ENCODE measurements around the gene B3GNT3.
A peak's percentile ranks its signal among the peaks of the same experiment; 100 is the strongest.

Gene B3GNT3

GRCh38 chr19:17751912-17752273 lies 43.0 kb upstream of the B3GNT3 start:
- in situ Hi-C loops (cut with MboI; ENCODE audit: low pct_unique_long_range_greater_than_20kb, low sequenced_read_pairs, unreplicated experiment): no loop called here
- no peak for TF ChIP-seq CTCF (IDR thresholded peaks at IDR 0.05; ENCODE audit: extremely low read depth, insufficient read depth, missing control alignments)
- DNase-seq (ENCODE audit: low spot score): no peak

- no peak for DNase-seq (ENCODE audit: low spot score)
- in situ Hi-C loops (cut with MboI; ENCODE audit: low pct_unique_long_range_greater_than_20kb, low sequenced_read_pairs, unreplicated experiment): no loop called here
- TF ChIP-seq CTCF (IDR thresholded peaks at IDR 0.05; ENCODE audit: extremely low read depth, insufficient read depth, missing control alignments): no peak
Measured at GRCh38 chr19:17752865-17753639, 41.9 kb upstream of the B3GNT3 start.

- no peak for TF ChIP-seq CTCF (IDR thresholded peaks at IDR 0.05; ENCODE audit: extremely low read depth, insufficient read depth, missing control alignments)
- in situ Hi-C loops (cut with MboI; ENCODE audit: low pct_unique_long_range_greater_than_20kb, low sequenced_read_pairs, unreplicated experiment): no loop called here
- DNase-seq (ENCODE audit: low spot score): no peak
Measured at GRCh38 chr19:17753976-17754375, 41.0 kb upstream of the B3GNT3 start.

GRCh38 chr19:17754634-17755442 lies 40.1 kb upstream of the B3GNT3 start:
- DNase-seq (ENCODE audit: low spot score): peak; percentile 80
- peak; percentile 44 for TF ChIP-seq CTCF (IDR thresholded peaks at IDR 0.05; ENCODE audit: extremely low read depth, insufficient read depth, missing control alignments)
- in situ Hi-C loops (cut with MboI; ENCODE audit: low pct_unique_long_range_greater_than_20kb, low sequenced_read_pairs, unreplicated experiment): no loop called here

GRCh38 chr19:17755443-17755890 lies 39.5 kb upstream of the B3GNT3 start:
- DNase-seq (ENCODE audit: low spot score): no peak
- no peak for TF ChIP-seq CTCF (IDR thresholded peaks at IDR 0.05; ENCODE audit: extremely low read depth, insufficient read depth, missing control alignments)
- in situ Hi-C loops (cut with MboI; ENCODE audit: low pct_unique_long_range_greater_than_20kb, low sequenced_read_pairs, unreplicated experiment): no loop called here

- in situ Hi-C loops (cut with MboI; ENCODE audit: low pct_unique_long_range_greater_than_20kb, low sequenced_read_pairs, unreplicated experiment): no loop called here
- TF ChIP-seq CTCF (IDR thresholded peaks at IDR 0.05; ENCODE audit: extremely low read depth, insufficient read depth, missing control alignments): no peak
- peak; percentile 74 for DNase-seq (ENCODE audit: low spot score)
Measured at GRCh38 chr19:17755977-17756670, 38.8 kb upstream of the B3GNT3 start.
